ENCODE data around the gene NAT9. TPM values are rescaled to one million over a fixed set of nuclear protein-coding genes. Genes with fewer than 3 reads are reported as not detected.

The NAT9 gene
- total and polyA plus RNA-seq, 2 donors (not counting 3 experiments of a cell fraction or from before 2014, with no cell fraction given) = 39.3 to 44.8 TPM

- Histone ChIP-seq H3K4me2 (ENCODE audit: insufficient read depth, low read length) (no peak overlapping the region), H3K4me3 (replicated peaks in 1 of 3; ENCODE audit: insufficient read depth in 1 of 3, low read depth in 1 of 3, low read length in 3 of 3) (no peak overlapping the region), H2AFZ (ENCODE audit: low read depth, low read length) (no peak overlapping the region), H3K27me3 (ENCODE audit: control insufficient read depth in 2 of 2, insufficient read depth in 2 of 2, low read length in 2 of 2) (no peaks in the 10 kb centered on the region), H3K79me2 (ENCODE audit: control insufficient read depth, insufficient read depth, low read length) (no peaks in the 10 kb centered on the region), H3K27ac (ENCODE audit: insufficient read depth, low read depth, low read length) (no peak overlapping the region), H4K20me1 (replicated peaks; ENCODE audit: control insufficient read depth, extremely low read depth, insufficient read depth, low read length) (no peaks in the 10 kb centered on the region), H3K4me1 (ENCODE audit: control insufficient read depth, extremely low read depth, insufficient read depth, low read length) (peaks cover 24% of the 10 kb centered on the region), H3K9me3 (replicated peaks; ENCODE audit: control insufficient read depth, insufficient read depth, low read length) (no peaks in the 10 kb centered on the region), H3K36me3 (ENCODE audit: control insufficient read depth in 2 of 2, extremely low read depth in 1 of 2, insufficient read depth in 2 of 2, low read length in 2 of 2) (peaks cover 7 to 8% of the 10 kb centered on the region in 2 experiments), H3K9me1 (replicated peaks; ENCODE audit: control insufficient read depth, extremely low read depth, insufficient read depth, low read length) (no peaks in the 10 kb centered on the region), H3K9ac (replicated peaks; ENCODE audit: extremely low read depth, insufficient read depth, low read length) (no peak overlapping the region)
- FAIRE-seq (no peak), DNase-seq (ENCODE audit: low read depth, low spot score) (no peak)
- dilution Hi-C loops (cut with MboI; ENCODE audit: extremely low pct_ligation_motif_present, low sequenced_read_pairs) (no loop called here), intact Hi-C loops (cut with micrococcal nuclease) (no loop called here)
- no TSS peak for BruUV-seq (replicated peaks)
- TF ChIP-seq CTCF (IDR thresholded peaks at IDR 0.05; ENCODE audit: extremely low read depth in 1 of 2, insufficient read depth in 1 of 2, low read depth in 1 of 2, low read length in 2 of 2) (no peak), GATA2 (IDR thresholded peaks at IDR 0.05; ENCODE audit: insufficient read depth, insufficient read length, low read depth, low read length) (no peak), MAX (IDR thresholded peaks at IDR 0.05; ENCODE audit: insufficient read depth, insufficient read length) (no peak)
- POLR2A ChIA-PET = no interaction called here
- CTCF ChIA-PET = interaction anchor here (1.0 to 14.0 kb wide), 3 partner anchors 47 to 67 kb away, joined by 3 to 325 read pairs (median 4); partner anchors contain the start of gene GRIN2C
These were observed 19.3 kb upstream of the NAT9 start for GRCh38 chr17:74795327-74796020.

Measured in endothelial cell of umbilical vein (primary cell).